GM12872 (cell line): Measurements from ENCODE around the gene AKNAD1.

ENCODE experiments used
- TF ChIP-seq, protein P1 (sequence below): IDR thresholded peaks from 3 replicates; pipeline ENCODE4 v1.5.1; 2011; ENCODE audit warnings: low read depth, mild to moderate bottlenecking, low read length, moderate library complexity; ENCODE audit not compliant: insufficient read depth

The AKNAD1 gene

DNA sequence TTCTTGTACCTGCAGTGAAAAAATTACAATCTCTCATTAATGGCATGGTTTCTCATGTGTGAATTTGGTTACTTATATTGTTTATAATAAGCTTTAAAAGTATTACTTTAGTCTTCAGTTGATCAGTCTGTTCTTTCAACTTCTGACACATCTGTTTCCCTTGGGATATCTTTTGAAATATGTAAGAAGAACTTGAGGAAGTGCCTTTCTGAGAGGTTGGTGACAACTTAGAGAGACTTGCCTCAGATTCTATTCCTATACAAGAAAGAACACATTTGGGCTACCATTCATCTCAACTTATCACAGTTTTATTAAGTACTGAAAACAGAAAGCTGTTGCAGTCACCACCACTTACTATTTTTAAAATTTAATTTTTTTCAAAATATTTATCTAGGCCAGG, 8.1 kb downstream of the AKNAD1 start:
- TF ChIP-seq, protein P1, sequence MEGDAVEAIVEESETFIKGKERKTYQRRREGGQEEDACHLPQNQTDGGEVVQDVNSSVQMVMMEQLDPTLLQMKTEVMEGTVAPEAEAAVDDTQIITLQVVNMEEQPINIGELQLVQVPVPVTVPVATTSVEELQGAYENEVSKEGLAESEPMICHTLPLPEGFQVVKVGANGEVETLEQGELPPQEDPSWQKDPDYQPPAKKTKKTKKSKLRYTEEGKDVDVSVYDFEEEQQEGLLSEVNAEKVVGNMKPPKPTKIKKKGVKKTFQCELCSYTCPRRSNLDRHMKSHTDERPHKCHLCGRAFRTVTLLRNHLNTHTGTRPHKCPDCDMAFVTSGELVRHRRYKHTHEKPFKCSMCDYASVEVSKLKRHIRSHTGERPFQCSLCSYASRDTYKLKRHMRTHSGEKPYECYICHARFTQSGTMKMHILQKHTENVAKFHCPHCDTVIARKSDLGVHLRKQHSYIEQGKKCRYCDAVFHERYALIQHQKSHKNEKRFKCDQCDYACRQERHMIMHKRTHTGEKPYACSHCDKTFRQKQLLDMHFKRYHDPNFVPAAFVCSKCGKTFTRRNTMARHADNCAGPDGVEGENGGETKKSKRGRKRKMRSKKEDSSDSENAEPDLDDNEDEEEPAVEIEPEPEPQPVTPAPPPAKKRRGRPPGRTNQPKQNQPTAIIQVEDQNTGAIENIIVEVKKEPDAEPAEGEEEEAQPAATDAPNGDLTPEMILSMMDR = no peak

DNA sequence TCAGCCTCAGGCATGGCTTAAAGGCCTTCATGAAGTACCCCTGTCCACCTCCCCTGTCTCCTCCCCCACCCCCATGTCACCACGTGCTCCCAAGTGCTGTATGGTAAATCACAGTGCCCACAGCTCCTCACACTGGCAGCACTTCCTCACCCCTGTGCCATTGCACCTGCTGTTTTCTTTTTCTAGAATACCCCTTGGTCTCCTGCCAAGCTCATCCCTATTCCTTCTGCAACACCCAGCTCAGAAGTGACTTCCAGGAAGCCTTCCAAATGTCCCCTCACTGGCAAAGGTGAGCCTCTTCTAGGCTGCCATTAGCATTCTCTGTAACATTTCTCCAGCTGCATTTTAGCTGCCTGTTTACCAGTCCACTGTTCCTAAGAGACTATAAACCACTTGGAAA, 9.4 kb downstream of the AKNAD1 start:
- TF ChIP-seq, protein P1 = no peak

DNA sequence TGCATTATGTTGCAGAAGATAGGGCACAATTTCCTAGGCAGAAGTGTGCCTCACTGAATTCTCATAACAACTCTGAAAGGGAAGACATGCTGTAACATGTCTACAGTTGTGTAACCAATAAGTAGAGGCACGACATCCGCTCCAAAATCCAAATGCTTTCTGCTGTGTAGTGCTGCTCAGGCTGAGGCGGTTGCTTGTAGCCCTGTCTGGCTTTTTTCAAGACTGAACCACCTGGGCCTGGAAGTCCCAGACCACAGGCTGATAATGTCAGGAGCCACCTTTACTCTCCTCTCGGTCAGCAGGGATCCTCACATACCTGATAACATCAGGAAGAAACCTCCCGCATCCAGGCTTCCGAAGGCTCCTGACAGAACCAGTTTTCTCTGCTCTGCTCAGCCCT, 10.9 kb downstream of the AKNAD1 start:
- TF ChIP-seq, protein P1 = no peak

DNA sequence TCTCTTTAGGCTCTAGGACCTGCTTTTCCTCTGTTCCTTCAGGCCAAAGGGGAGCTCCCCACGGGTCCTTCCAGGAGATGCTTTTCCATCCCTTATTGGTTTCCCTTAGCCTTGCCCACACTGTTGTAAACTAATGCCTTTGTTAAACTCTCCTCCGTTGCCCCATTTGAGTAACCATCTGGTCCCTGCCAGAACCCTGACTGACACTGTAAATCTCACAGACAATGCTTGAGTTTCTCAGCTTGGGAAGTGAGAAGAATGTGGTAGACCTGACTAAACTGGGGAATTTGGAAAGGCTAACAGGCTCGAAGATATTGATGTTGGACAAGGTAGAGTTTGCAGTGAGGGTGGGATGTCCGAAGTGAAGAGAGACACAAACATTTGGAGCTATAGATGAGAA, 11.4 kb downstream of the AKNAD1 start:
- TF ChIP-seq, protein P1 = no peak

DNA sequence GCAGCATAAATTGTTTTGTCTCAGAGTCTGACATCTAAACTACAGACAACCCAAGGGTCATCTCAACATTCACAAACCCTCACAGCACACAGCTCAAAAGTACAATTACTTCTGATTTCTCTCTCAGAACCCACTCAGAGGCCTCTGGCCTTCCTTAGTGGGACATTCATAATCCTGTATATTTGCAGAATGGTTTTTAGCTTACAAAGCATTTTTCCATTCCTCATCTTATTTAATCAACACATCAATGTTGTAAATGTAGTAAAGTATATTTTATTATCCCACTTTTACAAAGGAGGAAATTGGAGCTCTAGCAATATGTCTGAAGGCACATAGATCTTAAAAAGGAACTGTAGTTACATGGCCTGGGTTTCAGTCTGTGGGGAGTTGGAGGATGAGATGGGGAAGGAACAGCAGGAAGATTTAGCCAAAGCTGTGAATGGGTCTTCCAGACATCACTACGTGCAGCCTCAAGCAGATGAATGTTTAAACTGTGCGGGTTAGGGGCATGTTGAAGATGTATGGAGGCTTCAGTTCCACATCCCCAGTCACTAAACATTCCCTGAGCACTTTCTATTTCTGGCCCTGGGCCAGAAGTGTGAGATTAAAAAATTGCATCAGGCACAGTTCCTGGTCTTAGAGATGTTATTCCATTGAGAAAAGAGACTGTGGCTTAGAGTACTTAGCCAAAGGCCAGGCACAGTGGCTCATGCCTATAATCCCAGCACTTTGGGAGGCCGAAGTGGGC, 13.3 kb downstream of the AKNAD1 start:
- TF ChIP-seq, protein P1 = no peak

DNA sequence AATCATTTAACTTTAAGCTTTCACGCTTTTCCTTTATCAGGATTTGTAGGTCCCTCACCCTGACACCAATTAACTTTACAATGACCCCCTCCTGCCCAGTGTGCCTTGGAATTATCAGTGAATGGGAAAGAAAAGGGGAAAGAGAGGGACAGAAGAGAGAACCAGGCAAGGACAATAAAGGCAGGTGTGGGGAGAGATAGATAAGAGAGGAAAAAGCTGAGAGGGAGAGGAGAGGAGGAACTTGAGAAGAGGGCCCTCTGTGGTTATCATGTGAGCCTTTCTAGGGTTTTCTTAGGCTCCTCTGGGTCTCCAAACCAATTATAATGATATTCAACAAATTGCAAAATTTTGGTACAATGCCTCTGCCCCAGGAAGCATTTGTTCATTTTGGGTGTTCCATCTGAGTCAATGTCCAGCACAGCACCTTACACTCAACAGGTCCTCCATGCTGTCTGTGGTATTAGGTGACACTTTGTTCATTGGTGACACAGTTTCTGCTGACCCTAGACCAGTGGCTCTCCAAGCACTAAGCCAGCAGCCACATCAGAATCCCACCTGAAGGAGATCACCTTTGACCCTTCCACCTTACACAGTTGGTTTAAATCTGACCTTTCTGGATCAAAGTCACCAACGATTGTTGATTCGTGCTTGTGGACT, 14.2 kb downstream of the AKNAD1 start:
- TF ChIP-seq, protein P1 = no peak

DNA sequence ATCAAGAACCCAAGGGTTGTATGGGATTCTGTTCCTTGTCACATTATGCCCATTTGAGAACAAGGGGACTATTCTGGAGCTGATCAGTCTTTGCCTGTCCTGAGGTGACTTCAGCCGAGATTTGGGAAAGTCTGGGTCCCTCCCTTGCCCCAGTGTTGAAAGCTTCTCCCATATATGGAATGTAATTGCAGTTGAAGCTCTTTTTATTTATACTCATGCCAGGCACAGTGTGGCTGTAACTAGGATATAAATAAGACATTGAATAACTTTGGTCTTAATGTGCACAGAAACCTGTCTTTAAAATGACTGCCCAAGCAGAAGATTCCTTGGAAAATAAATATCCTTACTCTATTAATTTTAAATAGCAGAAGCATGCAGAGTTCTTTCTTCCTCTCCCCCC, 15.2 kb downstream of the AKNAD1 start:
- TF ChIP-seq, protein P1 = no peak
